Regular cardiac myocyte (primary cell): ENCODE results near the gene RAP1A. TPM values are rescaled to one million over a fixed set of nuclear protein-coding genes. Genes with fewer than 3 reads are reported as not detected.

ENCODE experiments used
- total RNA-seq: library from RNA; depleted of rRNA; stranded (reverse); fragments of >200 nt; gene quantifications from 2 replicates; pipeline ENCODE4 v1.2.3, GENCODE V29; 2014

The RAP1A gene
- 19.7 and 42.4 TPM in 2 replicates for total RNA-seq

GRCh38 chr1:111619635-111620440 lies at the start of gene RAP1A:
TSS of gene RAP1A (plus strand) at chr1:111619789. CDS start at chr1:111691361, 71,572 bp downstream.

GRCh38 chr1:111739194-111739924 lies 119.8 kb downstream of the RAP1A start, which contains the start of gene INKA2:
TSS of gene INKA2 (minus strand) at chr1:111739395. CDS start at chr1:111739242, 153 bp downstream.

GRCh38 chr1:111755331-111756123 lies 135.9 kb downstream of the RAP1A start, which contains the start of gene DDX20:
TSS of gene DDX20 (plus strand) at chr1:111755901. CDS start at chr1:111755925, 24 bp downstream.

Other genes starting within 250 kb of the RAP1A start
- under 0.01 and 0.85 TPM in 2 replicates for gene OVGP1, start 192.1 kb upstream of the RAP1A start, total RNA-seq
- 35.2 and 76.5 TPM in 2 replicates for gene WDR77, start 170.5 kb upstream of the RAP1A start, total RNA-seq
- gene ATP5PB, start 170.3 kb upstream of the RAP1A start, total RNA-seq, result 168 and 283 TPM in 2 replicates
- 0.19 and 0.56 TPM in 2 replicates for gene C1orf162, start 145.8 kb upstream of the RAP1A start, total RNA-seq
- not detected in 2 replicates for gene ADORA3, start 116.2 kb upstream of the RAP1A start, total RNA-seq
- not detected in 2 replicates for gene TMIGD3, start 116.2 kb upstream of the RAP1A start, total RNA-seq
- gene INKA2, start 119.6 kb downstream of the RAP1A start, total RNA-seq, result 30.2 and 30.7 TPM in 2 replicates
- gene DDX20, start 136.1 kb downstream of the RAP1A start, total RNA-seq, result 13.5 and 26.5 TPM in 2 replicates